Measurements from ENCODE around the gene TENM4. TPM values are rescaled to one million over a fixed set of nuclear protein-coding genes. Genes with fewer than 3 reads are reported as not detected.

TENM4 gene
- total RNA-seq, 2 donors from 2014 or later = 68.2 to 130 TPM

DNA sequence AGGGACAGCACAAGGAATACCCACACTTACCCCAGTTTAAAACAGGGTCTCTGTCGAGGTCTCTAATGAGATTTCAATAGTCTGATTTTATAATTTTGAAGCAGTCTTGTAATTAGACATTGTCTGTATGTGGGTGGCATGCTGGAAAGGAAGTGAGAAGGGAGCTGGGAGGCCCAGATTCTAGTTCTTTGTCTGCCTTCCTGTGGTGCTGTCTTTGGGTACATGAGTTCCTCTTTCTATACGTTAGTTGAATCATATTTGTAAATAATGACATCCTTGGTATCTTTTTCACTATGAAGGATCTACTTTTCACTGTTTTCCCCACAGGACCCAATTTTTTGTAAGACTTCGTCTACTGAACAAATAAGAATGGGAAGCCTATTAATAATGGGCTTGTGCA, 42.0 kb upstream of the TENM4 start:
- no peak for DNase-seq
- Mint-ChIP-seq H3K4me1 (peaks cover 25% of the 10 kb centered on the region), H3K27me3 (ENCODE audit: insufficient read depth) (peaks cover 5% of the 10 kb centered on the region), H3K4me3 (no peak overlapping the region), H3K36me3 (ENCODE audit: low read depth) (no peaks in the 10 kb centered on the region), H3K9me3 (no peaks in the 10 kb centered on the region), H3K27ac (no peak overlapping the region)
- Histone ChIP-seq H3K9me3 (ENCODE audit: control insufficient read depth, low read length) (no peaks in the 10 kb centered on the region), H3K27me3 (ENCODE audit: control insufficient read depth, insufficient read depth, low read length, poor library complexity, severe bottlenecking) (peaks cover 14% of the 10 kb centered on the region), H3K4me3 (ENCODE audit: low read length) (no peak overlapping the region), H3K36me3 (ENCODE audit: control insufficient read depth, insufficient read depth, low read length) (no peaks in the 10 kb centered on the region), H3K9ac (ENCODE audit: extremely low read depth, low read length, poor library complexity, severe bottlenecking) (no peak overlapping the region), H3K4me1 (ENCODE audit: control insufficient read depth, insufficient read depth, low read length) (no peaks in the 10 kb centered on the region), H3K27ac (ENCODE audit: low read depth, low read length) (no peak overlapping the region)
- TF ChIP-seq, protein P1, sequence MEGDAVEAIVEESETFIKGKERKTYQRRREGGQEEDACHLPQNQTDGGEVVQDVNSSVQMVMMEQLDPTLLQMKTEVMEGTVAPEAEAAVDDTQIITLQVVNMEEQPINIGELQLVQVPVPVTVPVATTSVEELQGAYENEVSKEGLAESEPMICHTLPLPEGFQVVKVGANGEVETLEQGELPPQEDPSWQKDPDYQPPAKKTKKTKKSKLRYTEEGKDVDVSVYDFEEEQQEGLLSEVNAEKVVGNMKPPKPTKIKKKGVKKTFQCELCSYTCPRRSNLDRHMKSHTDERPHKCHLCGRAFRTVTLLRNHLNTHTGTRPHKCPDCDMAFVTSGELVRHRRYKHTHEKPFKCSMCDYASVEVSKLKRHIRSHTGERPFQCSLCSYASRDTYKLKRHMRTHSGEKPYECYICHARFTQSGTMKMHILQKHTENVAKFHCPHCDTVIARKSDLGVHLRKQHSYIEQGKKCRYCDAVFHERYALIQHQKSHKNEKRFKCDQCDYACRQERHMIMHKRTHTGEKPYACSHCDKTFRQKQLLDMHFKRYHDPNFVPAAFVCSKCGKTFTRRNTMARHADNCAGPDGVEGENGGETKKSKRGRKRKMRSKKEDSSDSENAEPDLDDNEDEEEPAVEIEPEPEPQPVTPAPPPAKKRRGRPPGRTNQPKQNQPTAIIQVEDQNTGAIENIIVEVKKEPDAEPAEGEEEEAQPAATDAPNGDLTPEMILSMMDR (conservative IDR thresholded peaks at IDR 0.05) = no peak
- 93% methylated on average over 3 of the region's 3 CpGs; no CpG with 5 or more reads in 1 of the 2 experiments for WGBS, 2 experiments (ENCODE audit: insufficient coverage in 1 of 2, insufficient read length in 1 of 2)

DNA sequence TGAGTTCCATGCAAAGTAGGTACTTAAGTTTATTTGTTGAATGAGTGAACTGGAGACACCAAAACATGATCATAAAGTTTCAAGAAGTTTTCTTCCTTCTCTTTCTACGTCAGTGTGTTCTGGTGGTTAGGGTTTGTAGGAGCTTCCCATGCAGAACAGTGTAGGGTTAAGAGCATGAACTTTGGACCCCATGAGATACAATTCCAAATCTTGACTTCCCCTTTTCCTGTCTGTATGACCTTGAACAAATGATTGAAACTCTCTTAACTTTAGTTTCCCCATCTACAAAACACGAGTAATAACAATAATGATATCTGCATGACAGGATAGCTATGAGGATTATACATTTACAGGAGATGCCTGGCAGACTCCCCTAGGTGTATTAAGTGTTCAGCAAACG, 41.0 kb upstream of the TENM4 start:
- H3K27ac Mint-ChIP-seq = no peak overlapping the region
- H3K4me1 ChIP-seq (ENCODE audit: control insufficient read depth, insufficient read depth, low read length) = no peaks in the 10 kb centered on the region
- peaks cover 25% of the 10 kb centered on the region for H3K4me1 Mint-ChIP-seq
- 82 to 100% methylated on average over 1 to 2 of the region's 3 CpGs for WGBS, 2 experiments (ENCODE audit: insufficient coverage in 1 of 2, insufficient read length in 1 of 2)
- H3K9me3 Mint-ChIP-seq = no peaks in the 10 kb centered on the region
- peaks cover 14% of the 10 kb centered on the region for H3K27me3 ChIP-seq (ENCODE audit: control insufficient read depth, insufficient read depth, low read length, poor library complexity, severe bottlenecking)
- TF ChIP-seq, protein P1 (conservative IDR thresholded peaks at IDR 0.05) = no peak
- peaks cover 3% of the 10 kb centered on the region for H3K27me3 Mint-ChIP-seq (ENCODE audit: insufficient read depth)
- no peak overlapping the region for H3K9ac ChIP-seq (ENCODE audit: extremely low read depth, low read length, poor library complexity, severe bottlenecking)
- H3K36me3 ChIP-seq (ENCODE audit: control insufficient read depth, insufficient read depth, low read length) = no peaks in the 10 kb centered on the region
- no peak for DNase-seq
- H3K36me3 Mint-ChIP-seq (ENCODE audit: low read depth) = no peaks in the 10 kb centered on the region
- no peaks in the 10 kb centered on the region for H3K9me3 ChIP-seq (ENCODE audit: control insufficient read depth, low read length)
- H3K4me3 ChIP-seq (ENCODE audit: low read length) = no peak overlapping the region
- H3K4me3 Mint-ChIP-seq = no peak overlapping the region
- no peak overlapping the region for H3K27ac ChIP-seq (ENCODE audit: low read depth, low read length)

DNA sequence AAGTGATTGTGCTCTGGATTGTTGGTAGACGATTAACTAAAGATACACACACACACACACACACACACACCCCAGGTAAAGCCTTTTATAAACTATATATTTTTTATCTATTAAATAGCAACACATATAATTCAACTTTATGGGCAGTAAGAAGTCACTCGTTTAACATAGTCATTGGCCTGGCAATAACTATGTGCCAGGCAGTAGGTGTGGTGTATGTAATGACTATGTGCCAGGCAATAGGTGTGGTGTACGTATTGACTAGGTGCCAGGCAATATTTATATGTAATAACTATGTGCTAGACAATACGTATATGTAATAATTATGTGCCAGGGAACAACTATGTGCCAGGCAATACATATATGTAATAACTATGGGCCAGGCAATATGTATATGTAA, 40.0 kb upstream of the TENM4 start:
- 96 to 100% methylated on average over 1 to 4 of the region's 4 CpGs for WGBS, 2 experiments (ENCODE audit: insufficient coverage in 1 of 2, insufficient read length in 1 of 2)
- Histone ChIP-seq H3K4me3 (ENCODE audit: low read length) (no peak overlapping the region), H3K9me3 (ENCODE audit: control insufficient read depth, low read length) (peaks cover 5% of the 10 kb centered on the region), H3K27me3 (ENCODE audit: control insufficient read depth, insufficient read depth, low read length, poor library complexity, severe bottlenecking) (peaks cover 14% of the 10 kb centered on the region), H3K9ac (ENCODE audit: extremely low read depth, low read length, poor library complexity, severe bottlenecking) (no peak overlapping the region), H3K36me3 (ENCODE audit: control insufficient read depth, insufficient read depth, low read length) (no peaks in the 10 kb centered on the region), H3K4me1 (ENCODE audit: control insufficient read depth, insufficient read depth, low read length) (no peaks in the 10 kb centered on the region), H3K27ac (ENCODE audit: low read depth, low read length) (no peak overlapping the region)
- peaks cover 3% of the 10 kb centered on the region for H3K9me3 Mint-ChIP-seq
- no peaks in the 10 kb centered on the region for H3K36me3 Mint-ChIP-seq (ENCODE audit: low read depth)
- H3K27me3 Mint-ChIP-seq (ENCODE audit: insufficient read depth) = peaks cover 6% of the 10 kb centered on the region
- peaks cover 17% of the 10 kb centered on the region for H3K4me1 Mint-ChIP-seq
- DNase-seq = no peak
- H3K4me3 Mint-ChIP-seq = no peak overlapping the region
- TF ChIP-seq, protein P1 (conservative IDR thresholded peaks at IDR 0.05) = no peak
- no peak overlapping the region for H3K27ac Mint-ChIP-seq

Data from endodermal cell (in vitro differentiated cells).